OCI-LY7 (cell line): ENCODE data around the gene TTF1.

Experiments used
- CTCF ChIP-seq: fragments of 200-600 bp; sonication (generic); conservative IDR thresholded peaks from 2 replicates; pipeline ENCODE4 v1.5.1; 2014; ENCODE audit warnings: mild to moderate bottlenecking, antibody characterized with exemption, low read length, moderate library complexity, mixed read lengths
- EZH2phosphoT487 ChIP-seq: fragments of 200-600 bp; sonication (generic); IDR thresholded peaks from 2 replicates; pipeline ENCODE4 v1.6.1; 2018; ENCODE audit warnings: low read depth, borderline replicate concordance, mild to moderate bottlenecking, mixed run types, antibody characterized with exemption, low read length, moderate library complexity, mixed read lengths

- TF ChIP-seq CTCF, result no peak
- no peak for TF ChIP-seq EZH2phosphoT487
These were observed 55.8 kb downstream of the TTF1 start for GRCh38 chr9:132350861-132351315.
